ENCODE results near the gene H2BW2.
"Not testable (repeated sequence)": the region's sequence is repeated elsewhere in the genome, so short reads cannot be mapped to it uniquely, and the experiment has no call there.

The H2BW2 gene

GRCh38 chrX:104039689-104040505 lies at the start of gene H2BW2:
H2BW2 (plus strand) TSS chrX:104039956; CDS start chrX:104039995, 39 bp downstream.
- Histone ChIP-seq H3K27me3 (replicated peaks; ENCODE audit: control insufficient read depth, insufficient read depth, low read length) (peaks cover 55% of the 10 kb centered on the region), H3K4me3 (ENCODE audit: low read length) (no peak within 1 kb of the TSS), H3K4me1 (ENCODE audit: control insufficient read depth, insufficient read depth, low read length) (no peaks in the 10 kb centered on the region), H3K9me3 (ENCODE audit: control insufficient read depth, low read length) (peaks cover 6% of the 10 kb centered on the region), H3K9ac (ENCODE audit: low read length) (no peak within 1 kb of the TSS), H3K36me3 (ENCODE audit: control insufficient read depth, insufficient read depth, low read length, severe bottlenecking) (no peaks in the 10 kb centered on the region)
- DNase-seq (ENCODE audit: low read depth): no peak

GRCh38 chrX:103999234-103999633 lies 40.5 kb upstream of the H2BW2 start:
- Histone ChIP-seq H3K36me3 (ENCODE audit: control insufficient read depth, insufficient read depth, low read length, severe bottlenecking) (no peaks in the 10 kb centered on the region), H3K9ac (ENCODE audit: low read length) (no peak overlapping the region), H3K4me1 (ENCODE audit: control insufficient read depth, insufficient read depth, low read length) (no peaks in the 10 kb centered on the region), H3K9me3 (ENCODE audit: control insufficient read depth, low read length) (peaks cover 13% of the 10 kb centered on the region), H3K27me3 (replicated peaks; ENCODE audit: control insufficient read depth, insufficient read depth, low read length) (peaks cover 59% of the 10 kb centered on the region), H3K4me3 (ENCODE audit: low read length) (no peak overlapping the region)
- DNase-seq (ENCODE audit: low read depth): no peak

GRCh38 chrX:104008831-104009230 lies 30.9 kb upstream of the H2BW2 start:
- Histone ChIP-seq H3K9me3 (ENCODE audit: control insufficient read depth, low read length) (peaks cover 32% of the 10 kb centered on the region), H3K4me1 (ENCODE audit: control insufficient read depth, insufficient read depth, low read length) (no peaks in the 10 kb centered on the region), H3K36me3 (ENCODE audit: control insufficient read depth, insufficient read depth, low read length, severe bottlenecking) (no peaks in the 10 kb centered on the region), H3K4me3 (ENCODE audit: low read length) (no peak overlapping the region), H3K9ac (ENCODE audit: low read length) (no peak overlapping the region), H3K27me3 (replicated peaks; ENCODE audit: control insufficient read depth, insufficient read depth, low read length) (peaks cover 59% of the 10 kb centered on the region)
- no peak for DNase-seq (ENCODE audit: low read depth)

- Histone ChIP-seq H3K9ac (ENCODE audit: low read length) (no peak overlapping the region), H3K27me3 (replicated peaks; ENCODE audit: control insufficient read depth, insufficient read depth, low read length) (peaks cover 38% of the 10 kb centered on the region), H3K4me3 (ENCODE audit: low read length) (no peak overlapping the region), H3K36me3 (ENCODE audit: control insufficient read depth, insufficient read depth, low read length, severe bottlenecking) (no peaks in the 10 kb centered on the region), H3K9me3 (ENCODE audit: control insufficient read depth, low read length) (peaks cover 31% of the 10 kb centered on the region), H3K4me1 (ENCODE audit: control insufficient read depth, insufficient read depth, low read length) (no peaks in the 10 kb centered on the region)
- no peak for DNase-seq (ENCODE audit: low read depth)
These were observed 26.6 kb upstream of the H2BW2 start for GRCh38 chrX:104013158-104013557.

- Histone ChIP-seq H3K9me3 (ENCODE audit: control insufficient read depth, low read length) (peaks cover 28% of the 10 kb centered on the region), H3K4me3 (ENCODE audit: low read length) (no peak within 1 kb of the TSS), H3K27me3 (replicated peaks; ENCODE audit: control insufficient read depth, insufficient read depth, low read length) (peaks cover 34% of the 10 kb centered on the region), H3K4me1 (ENCODE audit: control insufficient read depth, insufficient read depth, low read length) (no peaks in the 10 kb centered on the region), H3K9ac (ENCODE audit: low read length) (no peak within 1 kb of the TSS), H3K36me3 (ENCODE audit: control insufficient read depth, insufficient read depth, low read length, severe bottlenecking) (no peaks in the 10 kb centered on the region)
- no peak for DNase-seq (ENCODE audit: low read depth)
These were observed 26.1 kb upstream of the H2BW2 start, which contains the start of gene H2BW1 for GRCh38 chrX:104013606-104014005. H2BW1 (minus strand) TSS chrX:104013708; CDS start chrX:104013576, 132 bp downstream.

GRCh38 chrX:104015576-104015975 lies 24.2 kb upstream of the H2BW2 start:
- peaks cover 25% of the 10 kb centered on the region for H3K9me3 ChIP-seq (ENCODE audit: control insufficient read depth, low read length)
- not testable (repeated sequence) for H3K9ac ChIP-seq (ENCODE audit: low read length); H3K4me3 ChIP-seq (ENCODE audit: low read length); DNase-seq (ENCODE audit: low read depth); H3K4me1 ChIP-seq (ENCODE audit: control insufficient read depth, insufficient read depth, low read length); H3K36me3 ChIP-seq (ENCODE audit: control insufficient read depth, insufficient read depth, low read length, severe bottlenecking)
- peaks cover 19% of the 10 kb centered on the region for H3K27me3 ChIP-seq (replicated peaks; ENCODE audit: control insufficient read depth, insufficient read depth, low read length)

- H3K4me1 ChIP-seq (ENCODE audit: control insufficient read depth, insufficient read depth, low read length): no peaks in the 10 kb centered on the region
- no peak overlapping the region for H3K4me3 ChIP-seq (ENCODE audit: low read length)
- H3K9me3 ChIP-seq (ENCODE audit: control insufficient read depth, low read length): peaks cover 30% of the 10 kb centered on the region
- DNase-seq (ENCODE audit: low read depth): no peak
- no peak overlapping the region for H3K9ac ChIP-seq (ENCODE audit: low read length)
- H3K36me3 ChIP-seq (ENCODE audit: control insufficient read depth, insufficient read depth, low read length, severe bottlenecking): no peaks in the 10 kb centered on the region
- peaks cover 12% of the 10 kb centered on the region for H3K27me3 ChIP-seq (replicated peaks; ENCODE audit: control insufficient read depth, insufficient read depth, low read length)
These were observed 21.6 kb upstream of the H2BW2 start for GRCh38 chrX:104018126-104018525.

- peaks cover 58% of the 10 kb centered on the region for H3K27me3 ChIP-seq (replicated peaks; ENCODE audit: control insufficient read depth, insufficient read depth, low read length)
- no peak for DNase-seq (ENCODE audit: low read depth)
- no peaks in the 10 kb centered on the region for H3K4me1 ChIP-seq (ENCODE audit: control insufficient read depth, insufficient read depth, low read length)
- no peak overlapping the region for H3K4me3 ChIP-seq (ENCODE audit: low read length)
- no peaks in the 10 kb centered on the region for H3K36me3 ChIP-seq (ENCODE audit: control insufficient read depth, insufficient read depth, low read length, severe bottlenecking)
- no peak overlapping the region for H3K9ac ChIP-seq (ENCODE audit: low read length)
- H3K9me3 ChIP-seq (ENCODE audit: control insufficient read depth, low read length): peaks cover 6% of the 10 kb centered on the region
These were observed 1.2 kb downstream of the H2BW2 start for GRCh38 chrX:104041003-104041402.

GRCh38 chrX:104045642-104046041 lies 5.9 kb downstream of the H2BW2 start:
- Histone ChIP-seq H3K27me3 (replicated peaks; ENCODE audit: control insufficient read depth, insufficient read depth, low read length) (peaks cover 54% of the 10 kb centered on the region), H3K36me3 (ENCODE audit: control insufficient read depth, insufficient read depth, low read length, severe bottlenecking) (no peaks in the 10 kb centered on the region), H3K4me3 (ENCODE audit: low read length) (no peak overlapping the region), H3K9ac (ENCODE audit: low read length) (no peak overlapping the region), H3K9me3 (ENCODE audit: control insufficient read depth, low read length) (peaks cover 5% of the 10 kb centered on the region), H3K4me1 (ENCODE audit: control insufficient read depth, insufficient read depth, low read length) (no peaks in the 10 kb centered on the region)
- no peak for DNase-seq (ENCODE audit: low read depth)

- H3K27me3 ChIP-seq (replicated peaks; ENCODE audit: control insufficient read depth, insufficient read depth, low read length): peaks cover 48% of the 10 kb centered on the region
- H3K9ac ChIP-seq (ENCODE audit: low read length): no peak overlapping the region
- no peak overlapping the region for H3K4me3 ChIP-seq (ENCODE audit: low read length)
- H3K4me1 ChIP-seq (ENCODE audit: control insufficient read depth, insufficient read depth, low read length): no peaks in the 10 kb centered on the region
- H3K9me3 ChIP-seq (ENCODE audit: control insufficient read depth, low read length): peaks cover 5% of the 10 kb centered on the region
- H3K36me3 ChIP-seq (ENCODE audit: control insufficient read depth, insufficient read depth, low read length, severe bottlenecking): no peaks in the 10 kb centered on the region
- no peak for DNase-seq (ENCODE audit: low read depth)
These were observed 7.4 kb downstream of the H2BW2 start for GRCh38 chrX:104047171-104047570.

GRCh38 chrX:104054956-104055355 lies 15.2 kb downstream of the H2BW2 start:
- not testable (repeated sequence) for H3K36me3 ChIP-seq (ENCODE audit: control insufficient read depth, insufficient read depth, low read length, severe bottlenecking); DNase-seq (ENCODE audit: low read depth); H3K9me3 ChIP-seq (ENCODE audit: control insufficient read depth, low read length); H3K9ac ChIP-seq (ENCODE audit: low read length); H3K4me3 ChIP-seq (ENCODE audit: low read length); H3K4me1 ChIP-seq (ENCODE audit: control insufficient read depth, insufficient read depth, low read length); H3K27me3 ChIP-seq (replicated peaks; ENCODE audit: control insufficient read depth, insufficient read depth, low read length)

GRCh38 chrX:104062636-104063035 lies 22.9 kb downstream of the H2BW2 start:
- not testable (repeated sequence) for H3K36me3 ChIP-seq (ENCODE audit: control insufficient read depth, insufficient read depth, low read length, severe bottlenecking); DNase-seq (ENCODE audit: low read depth); H3K9me3 ChIP-seq (ENCODE audit: control insufficient read depth, low read length); H3K27me3 ChIP-seq (replicated peaks; ENCODE audit: control insufficient read depth, insufficient read depth, low read length); H3K4me3 ChIP-seq (ENCODE audit: low read length); H3K9ac ChIP-seq (ENCODE audit: low read length); H3K4me1 ChIP-seq (ENCODE audit: control insufficient read depth, insufficient read depth, low read length)

Measured in adipocyte (in vitro differentiated cells).